Measurements from ENCODE around the gene CCNF.

DNA sequence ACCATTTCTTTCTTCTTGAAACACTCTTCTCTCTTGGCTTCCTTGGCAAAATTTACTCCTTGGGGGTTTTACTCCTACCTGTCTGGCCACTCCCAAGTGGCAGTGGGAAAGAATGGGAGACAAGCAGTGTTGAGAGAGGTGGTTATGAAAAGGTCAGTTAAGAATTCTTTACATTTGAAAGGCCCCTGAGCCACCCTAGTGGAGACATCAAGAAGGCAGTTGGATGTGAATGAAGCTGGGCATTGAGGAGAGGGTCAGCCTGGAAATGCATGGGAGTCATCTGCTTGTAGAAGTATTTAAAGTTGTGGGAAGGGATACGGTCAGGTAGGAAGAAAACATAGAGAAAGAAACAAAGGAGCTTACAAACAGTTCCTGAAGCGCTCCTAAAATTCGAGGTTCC is 42.3 kb upstream of the CCNF start:
- TF ChIP-seq, protein P1, sequence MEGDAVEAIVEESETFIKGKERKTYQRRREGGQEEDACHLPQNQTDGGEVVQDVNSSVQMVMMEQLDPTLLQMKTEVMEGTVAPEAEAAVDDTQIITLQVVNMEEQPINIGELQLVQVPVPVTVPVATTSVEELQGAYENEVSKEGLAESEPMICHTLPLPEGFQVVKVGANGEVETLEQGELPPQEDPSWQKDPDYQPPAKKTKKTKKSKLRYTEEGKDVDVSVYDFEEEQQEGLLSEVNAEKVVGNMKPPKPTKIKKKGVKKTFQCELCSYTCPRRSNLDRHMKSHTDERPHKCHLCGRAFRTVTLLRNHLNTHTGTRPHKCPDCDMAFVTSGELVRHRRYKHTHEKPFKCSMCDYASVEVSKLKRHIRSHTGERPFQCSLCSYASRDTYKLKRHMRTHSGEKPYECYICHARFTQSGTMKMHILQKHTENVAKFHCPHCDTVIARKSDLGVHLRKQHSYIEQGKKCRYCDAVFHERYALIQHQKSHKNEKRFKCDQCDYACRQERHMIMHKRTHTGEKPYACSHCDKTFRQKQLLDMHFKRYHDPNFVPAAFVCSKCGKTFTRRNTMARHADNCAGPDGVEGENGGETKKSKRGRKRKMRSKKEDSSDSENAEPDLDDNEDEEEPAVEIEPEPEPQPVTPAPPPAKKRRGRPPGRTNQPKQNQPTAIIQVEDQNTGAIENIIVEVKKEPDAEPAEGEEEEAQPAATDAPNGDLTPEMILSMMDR (IDR thresholded peaks at IDR 0.05) = no peak
- no peak for TF ChIP-seq POLR2A (IDR thresholded peaks at IDR 0.05)

All from heart left ventricle (tissue), 13 donors.